PC-3 (cell line): ENCODE results near the gene HTR2B.

Experiments used
- CTCF ChIP-seq: fragments of 300-600 bp; sonication (generic); conservative IDR thresholded peaks from 2 replicates; pipeline ENCODE4 v1.5.1; 2017; ENCODE audit warnings: antibody characterized with exemption, low read depth, mild to moderate bottlenecking, low read length
- EZH2 ChIP-seq: fragments of 300-600 bp; sonication (generic); IDR thresholded peaks from one replicate; pipeline ENCODE4 v1.6.1; 2017; ENCODE audit warnings: antibody characterized with exemption, mild to moderate bottlenecking, low read length; ENCODE audit not compliant: unreplicated experiment
- EZH2phosphoT487 ChIP-seq: fragments of 300-600 bp; sonication (generic); IDR thresholded peaks from 2 replicates; pipeline ENCODE4 v1.6.1; 2018; ENCODE audit warnings: mild to moderate bottlenecking, antibody characterized with exemption, low read length, borderline replicate concordance

GRCh38 chr2:231172025-231172424 is 47.2 kb upstream of the HTR2B start:
- TF ChIP-seq CTCF (no peak), EZH2 (no peak), EZH2phosphoT487 (no peak)
